Activated CD4-positive, alpha-beta T cell treated with anti-CD3 and anti-CD28 coated beads, Interleukin-2, amount 10 ng/mL, durations not matched to agents 7 days and 5 days (primary cell): Measurements from ENCODE around the gene LGI4. TPM values are rescaled to one million over a fixed set of nuclear protein-coding genes. Genes with fewer than 3 reads are reported as not detected.
A peak's percentile ranks its signal among the peaks of the same experiment; 100 is the strongest.
"Not testable (repeated sequence)": the region's sequence is repeated elsewhere in the genome, so short reads cannot be mapped to it uniquely, and the experiment has no call there.

ENCODE experiments used
- CTCF ChIA-PET: fragments of 350-600 bp; sonication (Branson Sonifier 250); formaldehyde crosslinking; loops from one replicate; lab custom pipeline; 2021; ENCODE audit warnings: antibody characterized with exemption; lab: Charles Lee
- POLR2A ChIA-PET: fragments of 350-600 bp; sonication (Branson Sonifier 250); formaldehyde crosslinking; loops from one replicate; lab custom pipeline; 2021; ENCODE audit warnings: antibody characterized with exemption; lab: Charles Lee
- DNase-seq: peaks from one replicate; pipeline ENCODE4 v3.0.0-alpha.2; 2020
- H3K27ac Mint-ChIP-seq: one replicate; pipeline ENCODE4 v1.8.0; 2021; ENCODE audit warnings: mild to moderate bottlenecking, moderate library complexity, mixed read lengths
- H3K27me3 Mint-ChIP-seq: one replicate; pipeline ENCODE4 v1.8.0; 2021; ENCODE audit warnings: mixed read lengths
- H3K36me3 Mint-ChIP-seq: one replicate; pipeline ENCODE4 v1.8.0; 2021; ENCODE audit warnings: low read depth, mixed read lengths
- H3K4me1 Mint-ChIP-seq: one replicate; pipeline ENCODE4 v1.8.0; 2021; ENCODE audit warnings: mixed read lengths
- H3K4me3 Mint-ChIP-seq: one replicate; pipeline ENCODE4 v1.8.0; 2021; ENCODE audit warnings: mild to moderate bottlenecking, moderate library complexity, mixed read lengths
- H3K9me3 Mint-ChIP-seq: one replicate; pipeline ENCODE4 v1.8.0; 2021; ENCODE audit warnings: mixed read lengths
- total RNA-seq, 2 experiments: library from RNA; stranded (reverse); gene quantifications; one replicate each; pipeline ENCODE4 v1.2.3, GENCODE V29; 2021

LGI4 gene
- total RNA-seq, 2 experiments from 2014 or later: 0.37 to 0.40 TPM

- H3K27me3 Mint-ChIP-seq: peaks cover 10% of the 10 kb centered on the region
- no peaks in the 10 kb centered on the region for H3K9me3 Mint-ChIP-seq
- ChIA-PET POLR2A (no interaction called here), CTCF (interaction anchor here (1.0 to 3.6 kb wide), 11 partner anchors 11 to 92 kb away, joined by 3 to 28 read pairs (median 5); no protein-coding TSS in a partner anchor)
- no peak overlapping the region for H3K27ac Mint-ChIP-seq
- no peak overlapping the region for H3K4me3 Mint-ChIP-seq
- peaks cover 13% of the 10 kb centered on the region for H3K4me1 Mint-ChIP-seq
- no peaks in the 10 kb centered on the region for H3K36me3 Mint-ChIP-seq
- DNase-seq: no peak
Measured at GRCh38 chr19:35136231-35136630, 1.4 kb upstream of the LGI4 start.

DNA sequence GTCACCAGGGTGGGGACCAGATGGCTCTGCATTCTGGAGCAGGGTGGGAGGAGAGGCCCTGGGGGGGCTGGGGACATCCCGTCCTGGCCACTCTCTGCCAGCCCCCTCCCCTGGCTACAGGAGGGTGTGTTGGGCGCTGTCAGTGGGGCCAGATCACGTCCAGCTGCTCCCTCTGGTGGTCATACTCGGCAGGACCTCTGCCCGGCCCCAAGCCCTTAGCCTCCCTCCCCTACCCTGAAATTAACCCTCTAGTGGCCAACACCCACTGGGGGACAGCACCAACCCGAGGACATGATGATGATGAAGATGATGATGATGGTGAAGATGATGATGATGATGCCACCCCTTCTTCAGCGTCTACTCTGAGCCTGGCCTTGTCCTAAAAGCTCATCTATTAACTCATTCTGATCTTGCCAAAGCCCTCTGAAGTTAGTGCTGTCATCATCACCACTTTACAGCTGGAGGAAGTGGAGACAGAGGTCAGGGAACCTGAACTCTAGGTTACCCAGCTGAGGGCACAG is 590 bp upstream of the LGI4 start:
- POLR2A ChIA-PET: no interaction called here
- peaks cover 8% of the 10 kb centered on the region for H3K4me1 Mint-ChIP-seq
- CTCF ChIA-PET: interaction anchor here (0.7 to 3.6 kb wide), 11 partner anchors 10 to 91 kb away, joined by 3 to 28 read pairs (median 4); no protein-coding TSS in a partner anchor

GRCh38 chr19:35133826-35134225 is 1.0 kb downstream of the LGI4 start:
- Mint-ChIP-seq H3K27me3 (peaks cover 10% of the 10 kb centered on the region), H3K36me3 (no peaks in the 10 kb centered on the region), H3K9me3 (no peaks in the 10 kb centered on the region), H3K27ac (no peak overlapping the region), H3K4me1 (peaks cover 8% of the 10 kb centered on the region), H3K4me3 (no peak overlapping the region)
- DNase-seq: no peak
- ChIA-PET CTCF (interaction anchor here (2.4 kb wide), 1 partner anchor 59 kb away, joined by 7 read pairs; no protein-coding TSS in a partner anchor), POLR2A (no interaction called here)

More for the DNA sequence above, 590 bp upstream of the LGI4 start:
- peak; percentile 66 for DNase-seq
- H3K36me3 Mint-ChIP-seq: no peaks in the 10 kb centered on the region
- H3K9me3 Mint-ChIP-seq: no peaks in the 10 kb centered on the region
- no peak overlapping the region for H3K4me3 Mint-ChIP-seq
- no peak overlapping the region for H3K27ac Mint-ChIP-seq
- peaks cover 10% of the 10 kb centered on the region for H3K27me3 Mint-ChIP-seq

DNA sequence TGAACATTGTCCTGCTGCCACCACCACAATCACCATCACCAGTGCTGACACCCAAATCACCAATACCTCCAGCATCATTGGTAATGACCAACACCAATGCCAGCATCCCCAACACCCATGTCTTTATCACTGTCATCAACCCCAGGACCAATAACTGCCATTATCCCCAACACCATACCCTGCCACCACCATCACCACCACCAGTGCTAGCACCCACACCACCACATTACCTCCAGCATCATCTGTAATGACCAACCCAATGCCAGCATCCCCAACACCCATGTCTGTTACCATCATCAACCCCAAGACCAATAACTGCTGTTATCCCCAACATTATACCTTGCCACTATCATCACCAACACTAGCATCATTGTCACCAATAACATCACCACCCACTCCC is 2.6 kb downstream of the LGI4 start:
- Mint-ChIP-seq H3K27ac (no peak overlapping the region), H3K27me3 (peaks cover 3% of the 10 kb centered on the region), H3K9me3 (no peaks in the 10 kb centered on the region), H3K4me3 (no peak overlapping the region), H3K36me3 (no peaks in the 10 kb centered on the region), H3K4me1 (peaks cover 8% of the 10 kb centered on the region)
- CTCF ChIA-PET: no interaction called here
- POLR2A ChIA-PET: no interaction called here
- no peak for DNase-seq

- ChIA-PET POLR2A (no interaction called here), CTCF (no interaction called here)
- Mint-ChIP-seq H3K27ac (no peak overlapping the region), H3K36me3 (no peaks in the 10 kb centered on the region), H3K27me3 (no peaks in the 10 kb centered on the region), H3K4me1 (peaks cover 8% of the 10 kb centered on the region), H3K9me3 (no peaks in the 10 kb centered on the region), H3K4me3 (no peak overlapping the region)
- DNase-seq: no peak
Measured at GRCh38 chr19:35130761-35131720, 3.8 kb downstream of the LGI4 start.

DNA sequence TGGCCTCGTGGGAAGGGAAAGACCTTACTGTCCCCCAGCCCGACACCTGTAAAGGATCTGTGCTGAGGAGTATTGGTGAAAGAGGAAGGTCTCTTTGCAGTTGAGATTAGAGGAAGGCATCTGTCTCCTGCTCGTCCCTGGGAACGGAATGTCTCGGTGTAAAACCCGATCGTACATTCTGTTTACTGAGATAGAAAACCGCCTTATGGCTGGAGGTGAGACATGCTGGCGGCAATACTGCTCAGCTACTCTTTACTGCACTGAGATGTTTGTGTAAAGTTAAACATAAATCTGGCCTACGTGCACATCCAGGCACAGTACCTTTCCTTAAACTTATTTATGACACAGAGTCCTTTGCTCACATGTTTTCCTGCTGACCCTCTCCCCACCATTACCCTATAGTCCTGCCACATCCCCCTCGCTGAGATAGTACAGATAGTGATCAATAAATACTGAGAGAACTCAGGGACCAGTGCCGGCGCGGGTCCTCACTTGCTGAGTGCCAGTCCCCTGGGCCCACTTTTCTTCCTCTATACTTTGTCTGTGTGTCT is 5.1 kb downstream of the LGI4 start:
- DNase-seq, H3K4me1 Mint-ChIP-seq, H3K36me3 Mint-ChIP-seq, H3K4me3 Mint-ChIP-seq, H3K27ac Mint-ChIP-seq, H3K9me3 Mint-ChIP-seq, CTCF ChIA-PET, H3K27me3 Mint-ChIP-seq: not testable (repeated sequence)
- POLR2A ChIA-PET: interaction anchor here (0.6 kb wide), 1 partner anchor 46 kb away, joined by 4 read pairs; no protein-coding TSS in a partner anchor

DNA sequence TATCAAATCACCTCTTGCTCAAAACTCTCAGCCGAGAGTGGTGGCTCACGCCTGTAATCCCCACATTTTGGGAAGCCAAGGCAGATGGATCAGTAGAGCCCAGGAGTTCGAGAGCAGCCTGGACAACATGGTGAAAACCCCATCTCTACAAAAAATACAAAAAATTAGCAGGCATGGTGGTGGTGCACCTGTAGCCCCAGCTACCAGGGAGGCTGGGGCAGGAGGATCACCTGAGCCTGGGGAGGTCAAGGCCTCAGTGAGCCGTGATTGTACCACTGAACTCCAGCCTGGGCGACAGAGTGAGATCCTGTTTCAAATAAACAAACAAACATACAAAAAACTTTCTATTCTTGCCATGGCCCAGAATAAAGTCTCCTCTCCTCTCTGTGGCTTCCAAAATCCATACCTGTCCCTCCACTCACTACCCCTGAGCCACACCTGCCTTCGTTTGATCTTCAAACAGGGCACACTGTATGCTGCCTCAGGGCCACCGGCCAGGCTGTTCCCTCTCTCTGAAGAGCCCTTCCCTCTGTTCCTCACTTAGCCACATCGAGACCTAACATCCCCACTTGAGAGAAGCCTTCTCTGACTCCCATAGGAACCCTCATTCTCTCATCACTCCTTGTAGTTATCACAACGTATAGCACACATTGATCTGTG is 6.3 kb downstream of the LGI4 start:
- H3K4me1 Mint-ChIP-seq: peaks cover 14% of the 10 kb centered on the region
- H3K27me3 Mint-ChIP-seq: no peaks in the 10 kb centered on the region
- H3K36me3 Mint-ChIP-seq: no peaks in the 10 kb centered on the region
- ChIA-PET CTCF (interaction anchor here (0.6 to 0.8 kb wide), 2 partner anchors 13 to 30 kb away, joined by 3 to 5 read pairs; no protein-coding TSS in a partner anchor), POLR2A (no interaction called here)
- DNase-seq: no peak
- H3K9me3 Mint-ChIP-seq: no peaks in the 10 kb centered on the region
- no peak overlapping the region for H3K4me3 Mint-ChIP-seq
- no peak overlapping the region for H3K27ac Mint-ChIP-seq

GRCh38 chr19:35127871-35128270 is 7.0 kb downstream of the LGI4 start:
- ChIA-PET CTCF (interaction anchor here (0.6 to 4.9 kb wide), 4 partner anchors 8 to 29 kb away, joined by 3 to 28 read pairs (median 4); partner anchors contain the start of genes FXYD5 and LGI4), POLR2A (no interaction called here)
- no peaks in the 10 kb centered on the region for H3K27me3 Mint-ChIP-seq
- H3K4me1 Mint-ChIP-seq: peaks cover 14% of the 10 kb centered on the region
- H3K4me3 Mint-ChIP-seq: no peak overlapping the region
- H3K27ac Mint-ChIP-seq: no peak overlapping the region
- no peak for DNase-seq
- no peaks in the 10 kb centered on the region for H3K9me3 Mint-ChIP-seq
- no peaks in the 10 kb centered on the region for H3K36me3 Mint-ChIP-seq

DNA sequence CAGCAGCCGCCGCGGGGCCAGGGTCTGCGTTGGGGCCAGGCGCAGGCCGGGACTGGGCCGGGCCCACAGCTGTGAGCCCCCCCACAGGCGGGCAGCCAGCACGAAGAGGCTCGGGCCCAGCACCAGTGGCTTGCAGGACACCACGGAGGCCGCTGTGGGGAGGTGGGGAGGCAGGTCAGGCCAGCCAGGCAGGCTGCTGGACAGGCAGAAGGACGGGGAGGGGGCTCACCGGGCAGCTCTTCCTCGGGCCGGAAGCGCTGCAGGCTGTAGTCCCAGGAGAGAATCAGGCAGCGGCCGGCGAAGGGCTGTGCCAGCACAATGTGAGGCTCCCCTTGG is 8.3 kb downstream of the LGI4 start:
- Mint-ChIP-seq H3K27ac (no peak overlapping the region), H3K36me3 (no peaks in the 10 kb centered on the region), H3K4me1 (peaks cover 15% of the 10 kb centered on the region), H3K4me3 (no peak overlapping the region), H3K27me3 (no peaks in the 10 kb centered on the region), H3K9me3 (no peaks in the 10 kb centered on the region)
- no peak for DNase-seq
- ChIA-PET POLR2A (no interaction called here), CTCF (interaction anchor here (1.7 to 4.9 kb wide), 2 partner anchors 9 to 83 kb away, joined by 4 to 28 read pairs; partner anchors contain the start of gene LGI4)

- peaks cover 16% of the 10 kb centered on the region for H3K4me1 Mint-ChIP-seq
- ChIA-PET CTCF (interaction anchor here (0.5 to 4.9 kb wide), 3 partner anchors 10 to 82 kb away, joined by 4 to 28 read pairs (median 4); partner anchors contain the start of gene LGI4), POLR2A (no interaction called here)
- no peak overlapping the region for H3K27ac Mint-ChIP-seq
- no peak for DNase-seq
- no peaks in the 10 kb centered on the region for H3K36me3 Mint-ChIP-seq
- H3K4me3 Mint-ChIP-seq: no peak overlapping the region
- H3K27me3 Mint-ChIP-seq: no peaks in the 10 kb centered on the region
- no peaks in the 10 kb centered on the region for H3K9me3 Mint-ChIP-seq
Measured at GRCh38 chr19:35125749-35126623, 8.9 kb downstream of the LGI4 start.

- Mint-ChIP-seq H3K27ac (no peak overlapping the region), H3K4me1 (peaks cover 16% of the 10 kb centered on the region), H3K36me3 (no peaks in the 10 kb centered on the region), H3K4me3 (no peak overlapping the region), H3K27me3 (no peaks in the 10 kb centered on the region), H3K9me3 (no peaks in the 10 kb centered on the region)
- DNase-seq: no peak
- POLR2A ChIA-PET: no interaction called here
- CTCF ChIA-PET: interaction anchor here (0.5 to 4.9 kb wide), 4 partner anchors 11 to 29 kb away, joined by 3 to 28 read pairs (median 4); partner anchors contain the start of gene LGI4
Measured at GRCh38 chr19:35125270-35125717, 9.6 kb downstream of the LGI4 start.
